Astrocyte of the cerebellum (primary cell): Measurements from ENCODE around the gene EIF5B.
"Not testable (repeated sequence)": the region's sequence is repeated elsewhere in the genome, so short reads cannot be mapped to it uniquely, and the experiment has no call there.

ENCODE experiments used
- DNase-seq: peaks from one replicate; pipeline ENCODE4 v3.0.0-alpha.2; 2011; ENCODE audit warnings: low read depth
- H3K4me3 ChIP-seq: 2 replicates; pipeline ENCODE4 v1.5.1; 2011; ENCODE audit warnings: mild to moderate bottlenecking, low read depth, low read length, moderate library complexity
- CTCF ChIP-seq: IDR thresholded peaks from 2 replicates; pipeline ENCODE4 v1.5.1; 2012; ENCODE audit warnings: low read length, low read depth, moderate library complexity, mild to moderate bottlenecking; ENCODE audit errors: missing control alignments
- in situ Hi-C: cut with HindIII; loops from 2 replicates; pipeline ENCODE4 v1.10.0; 2017; ENCODE audit warnings: low sequenced_read_pairs

The EIF5B gene

GRCh38 chr2:99346218-99346617, 9.0 kb downstream of the EIF5B start:
- no peak overlapping the region for H3K4me3 ChIP-seq
- no peak for DNase-seq
- in situ Hi-C loops, result no loop called here
- TF ChIP-seq CTCF, result no peak

GRCh38 chr2:99348173-99348572, 11.0 kb downstream of the EIF5B start:
- TF ChIP-seq CTCF, result no peak
- in situ Hi-C loops, result no loop called here
- H3K4me3 ChIP-seq, result no peak overlapping the region
- DNase-seq, result no peak

- in situ Hi-C loops, result no loop called here
- no peak overlapping the region for H3K4me3 ChIP-seq
- DNase-seq, result no peak
- TF ChIP-seq CTCF, result no peak
Observed at GRCh38 chr2:99350194-99350593, 13.0 kb downstream of the EIF5B start.

- H3K4me3 ChIP-seq, result no peak overlapping the region
- in situ Hi-C loops, result no loop called here
- no peak for DNase-seq
- no peak for TF ChIP-seq CTCF
Observed at GRCh38 chr2:99354070-99354469, 16.9 kb downstream of the EIF5B start.

GRCh38 chr2:99354825-99355224, 17.6 kb downstream of the EIF5B start:
- DNase-seq, H3K4me3 ChIP-seq, in situ Hi-C loops: not testable (repeated sequence)

- no peak for DNase-seq
- TF ChIP-seq CTCF, result no peak
- in situ Hi-C loops, result no loop called here
- no peak overlapping the region for H3K4me3 ChIP-seq
Observed at GRCh38 chr2:99356853-99357252, 19.7 kb downstream of the EIF5B start.

GRCh38 chr2:99365661-99366060, 28.5 kb downstream of the EIF5B start:
- no peak overlapping the region for H3K4me3 ChIP-seq
- in situ Hi-C loops, result no loop called here
- DNase-seq, result no peak
- TF ChIP-seq CTCF, result no peak

GRCh38 chr2:99368854-99369253, 31.7 kb downstream of the EIF5B start:
- H3K4me3 ChIP-seq, result not testable (repeated sequence)

More at GRCh38 chr2:99368854-99369253, 31.7 kb downstream of the EIF5B start:
- in situ Hi-C loops, DNase-seq: not testable (repeated sequence)
